ENCODE measurements around the gene ACBD6. TPM values are rescaled to one million over a fixed set of nuclear protein-coding genes. Genes with fewer than 3 reads are reported as not detected.

The ACBD6 gene
- total RNA-seq, 4 donors from 2014 or later: 33.3 to 44.0 (median 42.6) TPM

- TF ChIP-seq POLR2AphosphoS5 (IDR thresholded peaks at IDR 0.05) (no peak), POLR2A (IDR thresholded peaks at IDR 0.05; ENCODE audit: low read depth) (no peak), EP300 (IDR thresholded peaks at IDR 0.05) (no peak), CTCF (IDR thresholded peaks at IDR 0.05) (no peak)
- Histone ChIP-seq H3K4me3 (no peak overlapping the region), H3K27ac (replicated peaks in 1 of 4) (no peak overlapping the region), H3K9me3 (no peaks in the 10 kb centered on the region), H3K4me1 (peaks cover 0 to 12% (median 6%) of the 10 kb centered on the region in 4 donors), H3K27me3 (no peaks in the 10 kb centered on the region), H3K36me3 (no peaks in the 10 kb centered on the region)
- DNase-seq (ENCODE audit: extremely low spot score): no peak
- intact Hi-C loops (cut with DNase I): no loop called here
Measured at GRCh38 chr1:180345148-180345547, 157.2 kb downstream of the ACBD6 start.

GRCh38 chr1:180343921-180344769 lies 158.2 kb downstream of the ACBD6 start:
- H3K27ac ChIP-seq (replicated peaks in 1 of 4): no peak overlapping the region
- peaks cover 0 to 12% (median 6%) of the 10 kb centered on the region in 4 donors for H3K4me1 ChIP-seq
- H3K27me3 ChIP-seq: no peaks in the 10 kb centered on the region
- no peaks in the 10 kb centered on the region for H3K36me3 ChIP-seq
- intact Hi-C loops (cut with DNase I): no loop called here
- no peaks in the 10 kb centered on the region for H3K9me3 ChIP-seq
- no peak overlapping the region for H3K4me3 ChIP-seq
- TF ChIP-seq CTCF (IDR thresholded peaks at IDR 0.05): no peak
- no peak for TF ChIP-seq EP300 (IDR thresholded peaks at IDR 0.05)
- no peak for TF ChIP-seq POLR2A (IDR thresholded peaks at IDR 0.05; ENCODE audit: low read depth)
- TF ChIP-seq POLR2AphosphoS5 (IDR thresholded peaks at IDR 0.05): no peak
- 100% methylated on average over 1 of the region's 1 CpG for WGBS
- no peak for DNase-seq (ENCODE audit: extremely low spot score)

GRCh38 chr1:180327089-180327488 lies 175.3 kb downstream of the ACBD6 start:
- TF ChIP-seq POLR2A (IDR thresholded peaks at IDR 0.05; ENCODE audit: low read depth): no peak
- TF ChIP-seq POLR2AphosphoS5 (IDR thresholded peaks at IDR 0.05): no peak
- no peak for TF ChIP-seq CTCF (IDR thresholded peaks at IDR 0.05)
- TF ChIP-seq EP300 (IDR thresholded peaks at IDR 0.05): no peak
- Histone ChIP-seq H3K27ac (replicated peaks in 1 of 4) (no peak overlapping the region), H3K9me3 (no peaks in the 10 kb centered on the region), H3K4me3 (no peak overlapping the region), H3K36me3 (no peaks in the 10 kb centered on the region), H3K27me3 (no peaks in the 10 kb centered on the region), H3K4me1 (no peaks in the 10 kb centered on the region)
- DNase-seq (ENCODE audit: extremely low spot score): no peak
- WGBS: over 99% methylated on average over 6 of the region's 6 CpGs
- intact Hi-C loops (cut with DNase I): no loop called here

GRCh38 chr1:180312926-180313325 lies 189.5 kb downstream of the ACBD6 start:
- TF ChIP-seq EP300 (IDR thresholded peaks at IDR 0.05): no peak
- no peak for TF ChIP-seq CTCF (IDR thresholded peaks at IDR 0.05)
- no peak for TF ChIP-seq POLR2A (IDR thresholded peaks at IDR 0.05; ENCODE audit: low read depth)
- TF ChIP-seq POLR2AphosphoS5 (IDR thresholded peaks at IDR 0.05): no peak
- peaks cover 0 to 8% (median 0%) of the 10 kb centered on the region in 4 donors for H3K36me3 ChIP-seq
- H3K4me1 ChIP-seq: no peaks in the 10 kb centered on the region
- intact Hi-C loops (cut with DNase I): no loop called here
- H3K9me3 ChIP-seq: no peaks in the 10 kb centered on the region
- WGBS: 98% methylated on average over 2 of the region's 2 CpGs
- no peak for DNase-seq (ENCODE audit: extremely low spot score)
- H3K4me3 ChIP-seq: no peak overlapping the region
- H3K27me3 ChIP-seq: no peaks in the 10 kb centered on the region
- H3K27ac ChIP-seq (replicated peaks in 1 of 4): no peak overlapping the region
